ENCODE data around the gene RCE1. TPM values are rescaled to one million over a fixed set of nuclear protein-coding genes. Genes with fewer than 3 reads are reported as not detected.

The RCE1 gene
- total RNA-seq, 4 donors from 2014 or later = 6.6 to 11.8 (median 8.3) TPM

DNA sequence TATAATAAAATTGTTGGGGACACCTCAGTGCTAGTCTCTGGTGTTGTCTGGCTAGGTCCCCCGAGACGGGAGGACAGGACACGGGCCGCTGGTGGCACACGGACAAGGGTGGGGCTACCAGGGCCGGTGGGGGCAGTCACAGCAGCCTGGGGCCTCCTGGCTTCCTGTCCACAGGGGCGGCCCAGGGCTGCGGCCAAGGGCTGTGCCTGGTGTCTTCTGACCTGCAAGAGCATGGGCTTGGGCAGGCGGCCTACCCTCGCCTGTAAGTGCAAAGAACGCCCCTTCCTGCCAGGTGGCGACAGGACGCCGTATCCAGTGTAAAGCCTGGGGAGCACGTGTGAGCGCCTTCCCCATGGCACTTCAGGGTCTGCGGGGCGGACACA lies 17.2 kb downstream of the RCE1 start:
- in situ Hi-C loops (cut with MboI; ENCODE audit: low sequenced_read_pairs in 4 of 4) = no loop called here
- no peak for ATAC-seq

GRCh38 chr11:66861038-66861773 lies 18.0 kb downstream of the RCE1 start:
- in situ Hi-C loops (cut with MboI; ENCODE audit: low sequenced_read_pairs in 4 of 4) (no loop called here), intact Hi-C loops (cut with DNase I; ENCODE audit: low total_unique reads) (no loop called here)
- H3K4me1 ChIP-seq = no peaks in the 10 kb centered on the region
- DNase-seq = no peak
- H3K27ac ChIP-seq = no peak overlapping the region
- no peaks in the 10 kb centered on the region for H3K27me3 ChIP-seq
- no peak overlapping the region for H3K4me3 ChIP-seq
- ATAC-seq = no peak
- TF ChIP-seq CTCF (IDR thresholded peaks at IDR 0.05 in 4 of 5, conservative IDR thresholded peaks at IDR 0.05 in 1 of 5) (no peak), POLR2A (IDR thresholded peaks at IDR 0.05) (no peak)
- H3K9me3 ChIP-seq = no peaks in the 10 kb centered on the region
- no peaks in the 10 kb centered on the region for H3K36me3 ChIP-seq

More for the DNA sequence above, 17.2 kb downstream of the RCE1 start:
- Histone ChIP-seq H3K4me1 (peaks cover 4 to 5% of the 10 kb centered on the region in 2 donors), H3K36me3 (no peaks in the 10 kb centered on the region), H3K27me3 (no peaks in the 10 kb centered on the region), H3K4me3 (no peak overlapping the region), H3K9me3 (no peaks in the 10 kb centered on the region), H3K27ac (no peak overlapping the region)
- intact Hi-C loops (cut with DNase I; ENCODE audit: low total_unique reads) = no loop called here
- no peak for DNase-seq
- no peak for TF ChIP-seq POLR2A (IDR thresholded peaks at IDR 0.05)
- no peak for TF ChIP-seq CTCF (IDR thresholded peaks at IDR 0.05 in 4 of 5, conservative IDR thresholded peaks at IDR 0.05 in 1 of 5)

GRCh38 chr11:66861774-66862558 lies 18.7 kb downstream of the RCE1 start:
- intact Hi-C loops (cut with DNase I; ENCODE audit: low total_unique reads) (no loop called here), in situ Hi-C loops (cut with MboI; ENCODE audit: low sequenced_read_pairs in 4 of 4) (no loop called here)
- no peak for DNase-seq
- TF ChIP-seq CTCF (IDR thresholded peaks at IDR 0.05 in 4 of 5, conservative IDR thresholded peaks at IDR 0.05 in 1 of 5) (no peak), POLR2A (IDR thresholded peaks at IDR 0.05) (no peak)
- no peaks in the 10 kb centered on the region for H3K36me3 ChIP-seq
- no peaks in the 10 kb centered on the region for H3K9me3 ChIP-seq
- no peaks in the 10 kb centered on the region for H3K27me3 ChIP-seq
- H3K4me3 ChIP-seq = no peak overlapping the region
- H3K4me1 ChIP-seq = no peaks in the 10 kb centered on the region
- no peak for ATAC-seq
- no peak overlapping the region for H3K27ac ChIP-seq

DNA sequence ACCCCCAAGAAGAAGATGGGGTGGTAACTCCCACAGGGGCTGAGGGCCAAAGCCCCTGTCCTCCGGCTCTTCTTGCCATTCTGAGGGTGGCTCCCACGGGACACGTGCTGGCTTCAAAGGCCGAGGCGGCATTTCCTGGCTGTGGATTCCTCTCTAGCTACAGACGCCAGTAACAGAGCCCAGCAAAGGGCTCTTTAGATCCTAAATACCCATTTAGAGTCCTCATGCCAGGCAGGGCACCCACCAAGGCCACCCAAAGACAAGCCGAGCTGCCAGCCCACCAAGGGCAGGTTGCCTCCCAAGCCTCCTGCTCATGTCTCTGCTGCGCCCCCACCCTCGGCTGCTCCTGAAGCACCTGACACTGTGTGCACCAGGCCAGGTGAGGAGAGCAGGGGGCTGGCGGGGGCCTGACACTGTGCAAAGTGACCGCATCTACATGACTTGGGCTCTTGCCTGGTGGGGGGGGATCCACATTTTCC lies 19.4 kb downstream of the RCE1 start:
- TF ChIP-seq POLR2A (IDR thresholded peaks at IDR 0.05) (no peak), CTCF (IDR thresholded peaks at IDR 0.05 in 4 of 5, conservative IDR thresholded peaks at IDR 0.05 in 1 of 5) (no peak)
- Histone ChIP-seq H3K4me1 (no peaks in the 10 kb centered on the region), H3K4me3 (no peak overlapping the region), H3K9me3 (no peaks in the 10 kb centered on the region), H3K36me3 (no peaks in the 10 kb centered on the region), H3K27me3 (no peaks in the 10 kb centered on the region), H3K27ac (no peak overlapping the region)
- intact Hi-C loops (cut with DNase I; ENCODE audit: low total_unique reads) (no loop called here), in situ Hi-C loops (cut with MboI; ENCODE audit: low sequenced_read_pairs in 4 of 4) (no loop called here)
- ATAC-seq (no peak), DNase-seq (no peak)
